AG04449 (cell line): ENCODE results near the gene DTWD2.
"Not testable (repeated sequence)": the region's sequence is repeated elsewhere in the genome, so short reads cannot be mapped to it uniquely, and the experiment has no call there.

ENCODE experiments used
- CTCF ChIA-PET: fragments of 350-600 bp; formaldehyde crosslinking; extraction: SDS; loops from one replicate; lab custom pipeline; 2021; ENCODE audit warnings: antibody characterized with exemption; lab: Yijun Ruan, JAX
- POLR2A ChIA-PET: fragments of 400-600, 350-600 bp; formaldehyde crosslinking; extraction: SDS; loops from one replicate; lab custom pipeline; 2020; ENCODE audit warnings: antibody characterized with exemption, inconsistent platforms; lab: Yijun Ruan, JAX
- DNase-seq: peaks from one replicate; pipeline ENCODE4 v3.0.0-alpha.2; 2010; ENCODE audit warnings: low read depth, low spot score
- H3K4me3 ChIP-seq: 2 replicates; pipeline ENCODE4 v1.5.1; 2011; ENCODE audit warnings: low read depth, mild to moderate bottlenecking, control low read depth, low read length
- CTCF ChIP-seq: IDR thresholded peaks from one replicate; pipeline ENCODE4 v1.5.1; 2011; ENCODE audit warnings: mild to moderate bottlenecking, moderate library complexity, low read length, control low read depth, inconsistent platforms; ENCODE audit not compliant: insufficient read depth; ENCODE audit errors: missing control alignments

DTWD2 gene

GRCh38 chr5:119009131-119009530, 20.8 kb upstream of the DTWD2 start:
- H3K4me3 ChIP-seq, result no peak overlapping the region
- ChIA-PET CTCF (interaction anchor here (0.9 to 1.5 kb wide), 4 partner anchors 9 to 404 kb away, joined by 3 to 5 read pairs (median 3); partner anchors contain the start of gene DTWD2), POLR2A (no interaction called here)
- no peak for TF ChIP-seq CTCF
- DNase-seq, result no peak

GRCh38 chr5:118999696-119000095, 11.3 kb upstream of the DTWD2 start:
- DNase-seq, result no peak
- CTCF ChIA-PET, result interaction anchor here (2.6 kb wide), 1 partner anchor 11 kb away, joined by 12 read pairs; the partner anchor contains the start of gene DTWD2
- H3K4me3 ChIP-seq, result no peak overlapping the region
- POLR2A ChIA-PET, result no interaction called here
- TF ChIP-seq CTCF, result no peak

GRCh38 chr5:118998861-118999260, 10.5 kb upstream of the DTWD2 start:
- CTCF ChIA-PET, POLR2A ChIA-PET, DNase-seq: not testable (repeated sequence)

GRCh38 chr5:118996098-118996497, 7.8 kb upstream of the DTWD2 start:
- CTCF ChIA-PET, result interaction anchor here (1.0 to 3.1 kb wide), 2 partner anchors 7 to 26 kb away, joined by 3 to 29 read pairs; partner anchors contain the start of gene DTWD2
- no peak for TF ChIP-seq CTCF
- DNase-seq, result no peak
- H3K4me3 ChIP-seq, result no peak overlapping the region
- POLR2A ChIA-PET, result no interaction called here

More at GRCh38 chr5:118998861-118999260, 10.5 kb upstream of the DTWD2 start:
- H3K4me3 ChIP-seq, result not testable (repeated sequence)

GRCh38 chr5:118994595-118994994, 6.2 kb upstream of the DTWD2 start:
- no peak for TF ChIP-seq CTCF
- CTCF ChIA-PET, result interaction anchor here (1.4 to 1.8 kb wide), 2 partner anchors 417 to 440 kb away, joined by 5 to 7 read pairs; no protein-coding TSS in a partner anchor
- H3K4me3 ChIP-seq, result no peak overlapping the region
- DNase-seq, result no peak
- POLR2A ChIA-PET, result no interaction called here

- CTCF ChIA-PET, POLR2A ChIA-PET, H3K4me3 ChIP-seq, DNase-seq: not testable (repeated sequence)
Observed at GRCh38 chr5:118993118-118993517, 4.8 kb upstream of the DTWD2 start.

- H3K4me3 ChIP-seq, POLR2A ChIA-PET, DNase-seq: not testable (repeated sequence)
- CTCF ChIA-PET, result interaction anchor here (10.6 kb wide), 1 partner anchor 417 kb away, joined by 233 read pairs; no protein-coding TSS in a partner anchor
Observed at GRCh38 chr5:118992055-118992454, 3.7 kb upstream of the DTWD2 start.

GRCh38 chr5:118990582-118990981, 2.2 kb upstream of the DTWD2 start:
- no peak for TF ChIP-seq CTCF
- CTCF ChIA-PET, result interaction anchor here (1.4 to 10.6 kb wide), 3 partner anchors 6 to 426 kb away, joined by 4 to 233 read pairs (median 29); no protein-coding TSS in a partner anchor
- POLR2A ChIA-PET, result no interaction called here
- no peak for DNase-seq
- H3K4me3 ChIP-seq, result no peak overlapping the region
